Psoas muscle (tissue), 8 donors: ENCODE results near the gene BRD7. TPM values are rescaled to one million over a fixed set of nuclear protein-coding genes. Genes with fewer than 3 reads are reported as not detected.

Source experiments
- ATAC-seq, 4 donors: fragments of 200-7000 bp; cut with Tn5 transposase; one replicate each; pipeline ENCODE4 v1.9.1; 2020; ENCODE audit warnings: moderate library complexity in 3 of 4, mild to moderate bottlenecking in 2 of 4
- DNase-seq, 2 donors: peaks; one replicate each; pipeline ENCODE4 v3.0.0-alpha.2; 2020
- H3K27ac ChIP-seq: fragments of 200-600 bp; one replicate; pipeline ENCODE4 v1.8.0; 2022
- H3K27me3 ChIP-seq, 3 donors: fragments of 200-600 bp in 1 of 3; one replicate each; pipeline versions ENCODE4 v1.6.1 to v1.8.0; 2013 to 2022; ENCODE audit warnings: low read length in 2 of 3, mild to moderate bottlenecking in 2 of 3, moderate library complexity in 1 of 3; ENCODE audit not compliant: insufficient read depth in 3 of 3
- H3K36me3 ChIP-seq, 2 donors: fragments of 200-600 bp in 1 of 2; one replicate each; pipeline versions ENCODE4 v1.6.1 to v1.8.0; 2013 to 2022; ENCODE audit warnings: low read depth in 1 of 2, mild to moderate bottlenecking in 1 of 2, moderate library complexity in 1 of 2; ENCODE audit not compliant: insufficient read depth in 1 of 2
- H3K4me1 ChIP-seq: fragments of 200-600 bp; one replicate; pipeline ENCODE4 v1.8.0; 2022
- H3K4me3 ChIP-seq: fragments of 200-600 bp; one replicate; pipeline ENCODE4 v1.8.0; 2022; ENCODE audit warnings: mild to moderate bottlenecking
- H3K9me3 ChIP-seq: fragments of 200-600 bp; one replicate; pipeline ENCODE4 v1.8.0; 2022
- CTCF ChIP-seq: fragments of 200-600 bp; IDR thresholded peaks from one replicate; pipeline ENCODE4 v1.8.0; 2022; ENCODE audit warnings: antibody characterized with exemption
- WGBS, 3 donors: extraction: QIAGEN DNeasy Blood & Tissue Kit; methylation state at CpG; one replicate each; pipeline versions ENCODE4 v1.1.6 to v1.1.7; 2013; 5-methylcytosine and 5-hydroxymethylcytosine counted together
- intact Hi-C, 2 donors: fragments of 100-400 bp; cut with DNase I; formaldehyde crosslinking; loops; one replicate each; pipeline versions ENCODE4 v1.11.0 to v1.14.2; 2022
- polyA plus RNA-seq, 3 donors: library from polyadenylated mRNA; stranded (reverse); fragments of 200-250 nt; gene quantifications; one replicate each; pipeline ENCODE4 v1.2.3, GENCODE V29; 2013
- total RNA-seq, 4 donors: library from RNA; stranded (reverse); fragmentation: NEBNext Ultra II Directional in 2 of 4; extraction: Animal tissue kit (Norgen Biotek cat#: 25700) in 2 of 4; gene quantifications; one replicate each; pipeline versions ENCODE4 v1.2.1 to v1.2.4, GENCODE V29; 2021 to 2023
- donor health status: healthy with polysubstance abuse.
- donor health status: DM: no; HTN: no; CAD: no; lungs with moderate emphysema.
- donor health status: Bipolar disorder and iron deficiency.
- donor health status: healthy.
- donor health status: DM: yes; HTN: yes; CAD: no.
- donor health status: DM: no; HTN: no; CAD: no.
- donor health status: DM: no; HTN: no; CAD: no.
- donor health status: DM: yes; HTN: yes; CAD: no.

The BRD7 gene
- total and polyA plus RNA-seq, 7 donors: 32.4 to 77.1 (median 49.1) TPM

- no peak for TF ChIP-seq CTCF
- WGBS, 3 donors: 78 to 83% (median 79%) methylated on average over 7 of the region's 7 CpGs
- Histone ChIP-seq H3K36me3 (no peaks in the 10 kb centered on the region), H3K27ac (no peak overlapping the region), H3K9me3 (no peaks in the 10 kb centered on the region), H3K27me3 (no peaks in the 10 kb centered on the region), H3K4me3 (no peak overlapping the region), H3K4me1 (no peaks in the 10 kb centered on the region)
- ATAC-seq: no peak
- intact Hi-C loops: no loop called here
- DNase-seq: peak in 1 of 2 donors; percentile 23
Observed at GRCh38 chr16:50272111-50272571, 96.6 kb downstream of the BRD7 start.

DNA sequence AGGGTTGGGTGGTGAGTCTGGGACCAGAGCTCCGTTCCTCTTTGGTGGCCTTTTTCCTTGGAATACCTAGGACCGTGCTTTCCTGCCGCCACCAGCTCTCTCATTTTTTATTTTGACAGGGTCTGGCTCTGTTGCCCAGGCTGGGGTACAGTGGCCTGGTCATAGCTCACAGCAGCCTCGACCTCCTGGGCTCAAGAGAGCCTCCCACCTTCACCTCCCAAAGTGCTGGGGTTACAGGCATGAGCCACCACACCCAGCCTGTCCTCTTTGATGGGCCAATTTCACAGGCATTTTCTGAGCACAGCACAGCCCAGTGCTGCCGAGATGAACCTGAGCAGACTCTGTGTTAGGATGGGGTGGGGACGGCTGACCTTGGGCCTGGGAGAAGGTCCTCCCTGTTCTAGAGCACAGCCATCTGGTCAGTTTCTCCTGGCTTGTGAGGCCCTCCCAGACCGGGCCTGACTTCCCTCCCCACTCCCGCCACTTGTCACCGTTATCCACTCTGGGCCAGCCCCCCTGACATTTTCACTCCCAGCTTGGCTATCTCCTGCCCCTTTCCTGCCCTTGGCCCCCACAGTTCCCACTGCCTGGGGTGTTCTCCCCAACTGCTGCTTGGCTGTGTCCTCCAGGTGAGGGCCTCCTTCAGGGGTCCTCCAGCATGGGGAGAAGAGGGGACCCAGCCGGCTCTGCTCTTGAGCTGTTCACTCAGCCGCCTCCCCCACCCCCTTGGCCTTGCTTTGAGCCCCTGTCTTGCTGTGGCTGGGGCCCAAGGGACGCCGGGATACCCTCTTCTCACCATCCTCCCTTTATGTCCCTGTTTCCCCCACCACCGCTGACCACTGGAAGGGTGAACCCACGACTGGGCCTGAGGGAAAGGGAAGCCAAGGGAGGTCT lies 97.4 kb downstream of the BRD7 start:
- no peaks in the 10 kb centered on the region for H3K4me1 ChIP-seq
- no peaks in the 10 kb centered on the region for H3K36me3 ChIP-seq
- intact Hi-C loops: no loop called here
- no peak overlapping the region for H3K4me3 ChIP-seq
- DNase-seq: peak in 1 of 2 donors; percentile 47
- no peak for TF ChIP-seq CTCF
- no peaks in the 10 kb centered on the region for H3K9me3 ChIP-seq
- H3K27me3 ChIP-seq: no peaks in the 10 kb centered on the region
- WGBS, 3 donors: 72 to 87% (median 76%) methylated on average over 14 to 15 of the region's 15 CpGs
- H3K27ac ChIP-seq: no peak overlapping the region
- ATAC-seq: no peak

GRCh38 chr16:50270510-50271147 lies 98.2 kb downstream of the BRD7 start:
- intact Hi-C loops: no loop called here
- Histone ChIP-seq H3K4me1 (no peaks in the 10 kb centered on the region), H3K9me3 (no peaks in the 10 kb centered on the region), H3K36me3 (no peaks in the 10 kb centered on the region), H3K27me3 (peaks cover 0 to 2% (median 0%) of the 10 kb centered on the region in 3 donors), H3K27ac (no peak overlapping the region), H3K4me3 (no peak overlapping the region)
- no peak for TF ChIP-seq CTCF
- WGBS, 3 donors: 80 to 91% (median 82%) methylated on average over 13 of the region's 13 CpGs
- ATAC-seq (peak in 1 of 4 donors; percentile 29), DNase-seq (peak in 1 of 2 donors; percentile 33)

GRCh38 chr16:50269769-50270509 lies 98.8 kb downstream of the BRD7 start:
- Histone ChIP-seq H3K36me3 (no peaks in the 10 kb centered on the region), H3K27me3 (peaks cover 0 to 2% (median 0%) of the 10 kb centered on the region in 3 donors), H3K4me3 (no peak overlapping the region), H3K4me1 (no peaks in the 10 kb centered on the region), H3K27ac (no peak overlapping the region), H3K9me3 (no peaks in the 10 kb centered on the region)
- intact Hi-C loops: no loop called here
- TF ChIP-seq CTCF: no peak
- peak in 1 of 2 donors; percentile 29 for DNase-seq
- 79 to 93% (median 82%) methylated on average over 12 of the region's 12 CpGs for WGBS, 3 donors
- no peak for ATAC-seq
